Neural cell (in vitro differentiated cells): Measurements from ENCODE around the gene PGAM2. TPM values are rescaled to one million over a fixed set of nuclear protein-coding genes. Genes with fewer than 3 reads are reported as not detected.

Experiments used
- H2AFZ ChIP-seq: fragments of 200-600, 300-800 bp; sonication (generic), shearing (Covaris generic); 2 replicates; pipeline ENCODE4 v1.6.0; 2014; ENCODE audit warnings: low read depth, mild to moderate bottlenecking, antibody characterized with exemption, low read length, moderate library complexity
- H3F3A ChIP-seq: fragments of 200-600 bp; shearing (Covaris generic); 2 replicates; pipeline ENCODE4 v1.6.1; 2016; ENCODE audit warnings: mild to moderate bottlenecking, moderate library complexity, mixed read lengths, antibody characterized with exemption, low read length; ENCODE audit not compliant: insufficient read depth, poor library complexity, severe bottlenecking
- H3K27ac ChIP-seq: fragments of 200-600, 300-800 bp; sonication (generic), shearing (Covaris generic); 2 replicates; pipeline ENCODE4 v1.5.1; 2014; ENCODE audit warnings: mild to moderate bottlenecking, low read length, moderate library complexity
- H3K27me3 ChIP-seq: fragments of 300-800, 200-600 bp; sonication (generic), shearing (Covaris generic); 2 replicates; pipeline ENCODE4 v1.6.0; 2014; ENCODE audit warnings: mild to moderate bottlenecking, low read depth, low read length, moderate library complexity; ENCODE audit not compliant: insufficient read depth
- H3K36me3 ChIP-seq: fragments of 300-800, 200-600 bp; sonication (generic), shearing (Covaris generic); 2 replicates; pipeline ENCODE4 v1.5.1; 2014; ENCODE audit warnings: mild to moderate bottlenecking, antibody characterized with exemption, low read length, moderate library complexity; ENCODE audit not compliant: insufficient read depth
- H3K4me2 ChIP-seq: fragments of 300-800, 200-600 bp; sonication (generic), shearing (Covaris generic); 2 replicates; pipeline ENCODE4 v1.6.0; 2014; ENCODE audit warnings: mild to moderate bottlenecking, low read length
- H3K4me3 ChIP-seq: fragments of 300-800, 200-600 bp; sonication (generic), shearing (Covaris generic); 2 replicates; pipeline ENCODE4 v1.5.1; 2014; ENCODE audit warnings: mild to moderate bottlenecking, low read length, moderate library complexity
- H3K79me2 ChIP-seq: fragments of 200-600 bp; shearing (Covaris generic); replicated peaks from 2 replicates; pipeline ENCODE4 v1.6.0; 2014; ENCODE audit warnings: mild to moderate bottlenecking, low read length, moderate library complexity; ENCODE audit not compliant: insufficient read depth
- H3K9ac ChIP-seq: fragments of 300-800, 200-600 bp; sonication (generic), shearing (Covaris generic); 2 replicates; pipeline ENCODE4 v1.6.1; 2016; ENCODE audit warnings: mild to moderate bottlenecking, low read length, mixed read lengths
- H3K9me2 ChIP-seq: fragments of 200-600 bp; shearing (Covaris generic); 2 replicates; pipeline ENCODE4 v1.6.1; 2016; ENCODE audit warnings: mild to moderate bottlenecking, low read length, mixed read lengths; ENCODE audit not compliant: insufficient read depth
- H3K9me3 ChIP-seq: fragments of 200-600, 300-800 bp; sonication (generic), shearing (Covaris generic); 2 replicates; pipeline ENCODE4 v1.6.1; 2016; ENCODE audit warnings: mild to moderate bottlenecking, mixed run types, low read length, moderate library complexity, mixed read lengths
- H4K20me1 ChIP-seq: fragments of 200-600 bp; shearing (Covaris generic); 2 replicates; pipeline ENCODE4 v1.6.1; 2016; ENCODE audit warnings: mild to moderate bottlenecking, mixed run types; ENCODE audit not compliant: insufficient read depth
- CTCF ChIP-seq: fragments of 450-650 bp; IDR thresholded peaks from 2 replicates; pipeline ENCODE4 v1.5.1; 2014; ENCODE audit warnings: antibody characterized with exemption, mild to moderate bottlenecking, moderate library complexity; ENCODE audit not compliant: poor library complexity, severe bottlenecking
- EP300 ChIP-seq: fragments of 450-650 bp; conservative IDR thresholded peaks from 2 replicates; pipeline ENCODE4 v1.6.1; 2014; ENCODE audit warnings: antibody characterized with exemption, mild to moderate bottlenecking, moderate library complexity; ENCODE audit not compliant: poor library complexity, severe bottlenecking
- EZH2 ChIP-seq: fragments of 200-600, 300-800 bp; shearing (Covaris generic), sonication (generic); IDR thresholded peaks from 2 replicates; pipeline ENCODE4 v1.6.1; 2014; ENCODE audit warnings: antibody characterized with exemption, low read length, borderline replicate concordance, mild to moderate bottlenecking; ENCODE audit not compliant: insufficient read depth, poor library complexity, severe bottlenecking
- MXI1 ChIP-seq: fragments of 450-650 bp; conservative IDR thresholded peaks from 2 replicates; pipeline ENCODE4 v1.6.1; 2014; ENCODE audit warnings: antibody characterized with exemption, mild to moderate bottlenecking; ENCODE audit not compliant: poor library complexity, severe bottlenecking
- POLR2AphosphoS5 ChIP-seq: IDR thresholded peaks from 2 replicates; pipeline ENCODE4 v1.6.1; 2012
- RAD21 ChIP-seq: fragments of 450-650 bp; conservative IDR thresholded peaks from 2 replicates; pipeline ENCODE4 v1.6.1; 2014; ENCODE audit warnings: antibody characterized with exemption, mild to moderate bottlenecking, moderate library complexity
- SMC3 ChIP-seq: fragments of 450-650 bp; conservative IDR thresholded peaks from 2 replicates; pipeline ENCODE4 v1.6.1; 2014; ENCODE audit warnings: antibody characterized with exemption, mild to moderate bottlenecking, moderate library complexity; ENCODE audit not compliant: poor library complexity
- TAF1 ChIP-seq: IDR thresholded peaks from 2 replicates; pipeline ENCODE4 v1.6.1; 2012; ENCODE audit warnings: low read depth
- polyA plus RNA-seq: library from polyadenylated mRNA; depleted of rRNA; stranded (reverse); fragments of >200 nt; gene quantifications from 2 replicates; pipeline ENCODE4 v1.2.3, GENCODE V29; 2014
- TF ChIP-seq, protein P1 (sequence below): IDR thresholded peaks from 2 replicates; pipeline ENCODE4 v1.6.1; 2012; ENCODE audit warnings: borderline replicate concordance

The PGAM2 gene
- polyA plus RNA-seq, 1 donor from 2014 or later: not detected

DNA sequence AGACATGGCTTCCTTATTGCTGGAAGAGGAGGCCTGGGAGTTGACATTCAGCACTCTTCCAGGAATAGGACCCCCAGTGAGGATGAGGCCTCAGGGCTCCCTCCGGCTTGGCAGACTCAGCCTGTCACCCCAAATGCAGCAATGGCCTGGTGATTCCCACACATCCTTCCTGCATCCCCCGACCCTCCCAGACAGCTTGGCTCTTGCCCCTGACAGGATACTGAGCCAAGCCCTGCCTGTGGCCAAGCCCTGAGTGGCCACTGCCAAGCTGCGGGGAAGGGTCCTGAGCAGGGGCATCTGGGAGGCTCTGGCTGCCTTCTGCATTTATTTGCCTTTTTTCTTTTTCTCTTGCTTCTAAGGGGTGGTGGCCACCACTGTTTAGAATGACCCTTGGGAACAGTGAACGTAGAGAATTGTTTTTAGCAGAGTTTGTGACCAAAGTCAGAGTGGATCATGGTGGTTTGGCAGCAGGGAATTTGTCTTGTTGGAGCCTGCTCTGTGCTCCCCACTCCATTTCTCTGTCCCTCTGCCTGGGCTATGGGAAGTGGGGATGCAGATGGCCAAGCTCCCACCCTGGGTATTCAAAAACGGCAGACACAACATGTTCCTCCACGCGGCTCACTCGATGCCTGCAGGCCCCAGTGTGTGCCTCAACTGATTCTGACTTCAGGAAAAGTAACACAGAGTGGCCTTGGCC, 4.3 kb downstream of the PGAM2 start (continued):
- TF ChIP-seq SMC3: no peak

GRCh38 chr7:44060091-44060947, 5.0 kb downstream of the PGAM2 start:
- no peak for TF ChIP-seq CTCF
- TF ChIP-seq, protein P1, sequence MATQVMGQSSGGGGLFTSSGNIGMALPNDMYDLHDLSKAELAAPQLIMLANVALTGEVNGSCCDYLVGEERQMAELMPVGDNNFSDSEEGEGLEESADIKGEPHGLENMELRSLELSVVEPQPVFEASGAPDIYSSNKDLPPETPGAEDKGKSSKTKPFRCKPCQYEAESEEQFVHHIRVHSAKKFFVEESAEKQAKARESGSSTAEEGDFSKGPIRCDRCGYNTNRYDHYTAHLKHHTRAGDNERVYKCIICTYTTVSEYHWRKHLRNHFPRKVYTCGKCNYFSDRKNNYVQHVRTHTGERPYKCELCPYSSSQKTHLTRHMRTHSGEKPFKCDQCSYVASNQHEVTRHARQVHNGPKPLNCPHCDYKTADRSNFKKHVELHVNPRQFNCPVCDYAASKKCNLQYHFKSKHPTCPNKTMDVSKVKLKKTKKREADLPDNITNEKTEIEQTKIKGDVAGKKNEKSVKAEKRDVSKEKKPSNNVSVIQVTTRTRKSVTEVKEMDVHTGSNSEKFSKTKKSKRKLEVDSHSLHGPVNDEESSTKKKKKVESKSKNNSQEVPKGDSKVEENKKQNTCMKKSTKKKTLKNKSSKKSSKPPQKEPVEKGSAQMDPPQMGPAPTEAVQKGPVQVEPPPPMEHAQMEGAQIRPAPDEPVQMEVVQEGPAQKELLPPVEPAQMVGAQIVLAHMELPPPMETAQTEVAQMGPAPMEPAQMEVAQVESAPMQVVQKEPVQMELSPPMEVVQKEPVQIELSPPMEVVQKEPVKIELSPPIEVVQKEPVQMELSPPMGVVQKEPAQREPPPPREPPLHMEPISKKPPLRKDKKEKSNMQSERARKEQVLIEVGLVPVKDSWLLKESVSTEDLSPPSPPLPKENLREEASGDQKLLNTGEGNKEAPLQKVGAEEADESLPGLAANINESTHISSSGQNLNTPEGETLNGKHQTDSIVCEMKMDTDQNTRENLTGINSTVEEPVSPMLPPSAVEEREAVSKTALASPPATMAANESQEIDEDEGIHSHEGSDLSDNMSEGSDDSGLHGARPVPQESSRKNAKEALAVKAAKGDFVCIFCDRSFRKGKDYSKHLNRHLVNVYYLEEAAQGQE: no peak
- TF ChIP-seq MXI1: no peak
- no peak for TF ChIP-seq EZH2
- no peak for TF ChIP-seq SMC3
- no peak for TF ChIP-seq POLR2AphosphoS5
- TF ChIP-seq RAD21: no peak
- TF ChIP-seq EP300: no peak
- no peak for TF ChIP-seq TAF1
- H4K20me1 ChIP-seq: no peaks in the 10 kb centered on the region
- peaks cover 6% of the 10 kb centered on the region for H3K9me3 ChIP-seq
- H3K9ac ChIP-seq: no peak overlapping the region
- no peaks in the 10 kb centered on the region for H3K9me2 ChIP-seq
- H3K36me3 ChIP-seq: peaks cover 9% of the 10 kb centered on the region
- no peak overlapping the region for H3K4me3 ChIP-seq
- no peaks in the 10 kb centered on the region for H3F3A ChIP-seq
- peaks cover 7% of the 10 kb centered on the region for H3K79me2 ChIP-seq
- H3K4me2 ChIP-seq: no peak overlapping the region
- no peak overlapping the region for H2AFZ ChIP-seq
- H3K27ac ChIP-seq: no peak overlapping the region
- H3K27me3 ChIP-seq: no peaks in the 10 kb centered on the region
